DOHH2 (cell line): ENCODE results near the gene IGSF9B.

Experiments used
- EZH2phosphoT487 ChIP-seq: fragments of 200-600 bp; sonication (generic); IDR thresholded peaks from 2 replicates; pipeline ENCODE4 v1.6.1; 2017; ENCODE audit warnings: borderline replicate concordance, mild to moderate bottlenecking, antibody characterized with exemption, low read length, moderate library complexity, mixed read lengths
- TF ChIP-seq, protein P1 (sequence below): fragments of 200-600 bp; sonication (generic); IDR thresholded peaks from one replicate; pipeline ENCODE4 v1.5.1; 2014; ENCODE audit warnings: antibody characterized with exemption, mild to moderate bottlenecking, low read depth, low read length; ENCODE audit not compliant: poor library complexity, severe bottlenecking

DNA sequence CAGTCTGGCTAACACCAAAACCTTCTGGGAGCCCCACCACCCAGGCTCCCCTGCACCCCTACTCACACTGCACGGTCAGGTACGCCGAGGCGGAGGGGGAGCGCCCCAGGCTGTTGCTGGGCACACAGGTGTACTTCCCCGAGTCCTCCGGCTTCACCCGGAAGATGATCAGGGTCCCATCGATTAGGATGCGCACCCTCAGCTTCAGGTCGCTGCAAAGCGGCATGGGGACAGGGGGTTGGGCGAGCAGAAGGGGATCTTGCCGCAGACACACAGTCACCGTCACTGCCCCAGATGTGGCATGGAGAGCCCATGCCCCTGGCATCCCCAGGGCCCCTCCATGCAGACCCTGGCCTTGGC is 21.2 kb downstream of the IGSF9B start:
- no peak for TF ChIP-seq EZH2phosphoT487
- TF ChIP-seq, protein P1, sequence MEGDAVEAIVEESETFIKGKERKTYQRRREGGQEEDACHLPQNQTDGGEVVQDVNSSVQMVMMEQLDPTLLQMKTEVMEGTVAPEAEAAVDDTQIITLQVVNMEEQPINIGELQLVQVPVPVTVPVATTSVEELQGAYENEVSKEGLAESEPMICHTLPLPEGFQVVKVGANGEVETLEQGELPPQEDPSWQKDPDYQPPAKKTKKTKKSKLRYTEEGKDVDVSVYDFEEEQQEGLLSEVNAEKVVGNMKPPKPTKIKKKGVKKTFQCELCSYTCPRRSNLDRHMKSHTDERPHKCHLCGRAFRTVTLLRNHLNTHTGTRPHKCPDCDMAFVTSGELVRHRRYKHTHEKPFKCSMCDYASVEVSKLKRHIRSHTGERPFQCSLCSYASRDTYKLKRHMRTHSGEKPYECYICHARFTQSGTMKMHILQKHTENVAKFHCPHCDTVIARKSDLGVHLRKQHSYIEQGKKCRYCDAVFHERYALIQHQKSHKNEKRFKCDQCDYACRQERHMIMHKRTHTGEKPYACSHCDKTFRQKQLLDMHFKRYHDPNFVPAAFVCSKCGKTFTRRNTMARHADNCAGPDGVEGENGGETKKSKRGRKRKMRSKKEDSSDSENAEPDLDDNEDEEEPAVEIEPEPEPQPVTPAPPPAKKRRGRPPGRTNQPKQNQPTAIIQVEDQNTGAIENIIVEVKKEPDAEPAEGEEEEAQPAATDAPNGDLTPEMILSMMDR, result no peak
